Activated CD4-positive, CD25-positive, alpha-beta regulatory T cell treated with anti-CD3 and anti-CD28 coated beads, Interleukin-2, amount 50 U/mL, for 72 hours (primary cell): ENCODE results near the gene ERCC3.
"Not testable (repeated sequence)": the region's sequence is repeated elsewhere in the genome, so short reads cannot be mapped to it uniquely, and the experiment has no call there.

Experiments
- DNase-seq: peaks from one replicate; pipeline ENCODE4 v3.0.0; 2021

The ERCC3 gene

GRCh38 chr2:127225186-127225960, 68.6 kb downstream of the ERCC3 start:
- DNase-seq, result no peak

- not testable (repeated sequence) for DNase-seq
Observed at GRCh38 chr2:127224135-127224534, 69.8 kb downstream of the ERCC3 start.

- no peak for DNase-seq
Observed at GRCh38 chr2:127220768-127221527, 73.0 kb downstream of the ERCC3 start.

- no peak for DNase-seq
Observed at GRCh38 chr2:127220102-127220767, 73.7 kb downstream of the ERCC3 start, which contains the start of gene CYP27C1. CYP27C1 (minus strand) TSS chr2:127220299; CDS start chr2:127220270, 29 bp downstream.

- DNase-seq, result no peak
Observed at GRCh38 chr2:127219171-127220070, 74.5 kb downstream of the ERCC3 start.

- no peak for DNase-seq
Observed at GRCh38 chr2:127218812-127219170, 75.2 kb downstream of the ERCC3 start.

GRCh38 chr2:127217470-127218325, 76.2 kb downstream of the ERCC3 start:
- DNase-seq, result no peak

- no peak for DNase-seq
Observed at GRCh38 chr2:127216593-127216992, 77.4 kb downstream of the ERCC3 start.

- DNase-seq, result no peak
Observed at GRCh38 chr2:127216095-127216494, 77.8 kb downstream of the ERCC3 start.

GRCh38 chr2:127214201-127214600, 79.7 kb downstream of the ERCC3 start:
- DNase-seq, result not testable (repeated sequence)

- no peak for DNase-seq
Observed at GRCh38 chr2:127208313-127208712, 85.6 kb downstream of the ERCC3 start.
